ENCODE measurements around the gene COL23A1. TPM values are rescaled to one million over a fixed set of nuclear protein-coding genes. Genes with fewer than 3 reads are reported as not detected.

The COL23A1 gene
- total and polyA plus RNA-seq, 2 experiments from 2014 or later: 1.1 to 5.1 TPM

GRCh38 chr5:178509491-178510057 is 80.6 kb downstream of the COL23A1 start:
- Histone ChIP-seq H2AFZ (no peak overlapping the region), H4K20me1 (ENCODE audit: insufficient read depth, poor library complexity, severe bottlenecking) (no peaks in the 10 kb centered on the region), H3K4me1 (ENCODE audit: insufficient read depth) (no peaks in the 10 kb centered on the region), H3K4me2 (no peak overlapping the region), H3K27ac (no peak overlapping the region), H3K9me2 (replicated peaks; ENCODE audit: insufficient read depth) (no peaks in the 10 kb centered on the region), H3K79me2 (no peaks in the 10 kb centered on the region), H3K9me3 (ENCODE audit: low read depth) (no peaks in the 10 kb centered on the region), H3K27me3 (no peaks in the 10 kb centered on the region), H3K36me3 (replicated peaks; ENCODE audit: insufficient read depth, low read depth) (no peaks in the 10 kb centered on the region), H3K4me3 (no peak overlapping the region)
- DNase-seq (ENCODE audit: low spot score): no peak
- TF ChIP-seq EZH2 (IDR thresholded peaks at IDR 0.05; ENCODE audit: borderline replicate concordance) (no peak), EZH2phosphoT487 (IDR thresholded peaks at IDR 0.05; ENCODE audit: low read depth, severe bottlenecking, unreplicated experiment) (no peak)
- TF ChIP-seq, protein P1, sequence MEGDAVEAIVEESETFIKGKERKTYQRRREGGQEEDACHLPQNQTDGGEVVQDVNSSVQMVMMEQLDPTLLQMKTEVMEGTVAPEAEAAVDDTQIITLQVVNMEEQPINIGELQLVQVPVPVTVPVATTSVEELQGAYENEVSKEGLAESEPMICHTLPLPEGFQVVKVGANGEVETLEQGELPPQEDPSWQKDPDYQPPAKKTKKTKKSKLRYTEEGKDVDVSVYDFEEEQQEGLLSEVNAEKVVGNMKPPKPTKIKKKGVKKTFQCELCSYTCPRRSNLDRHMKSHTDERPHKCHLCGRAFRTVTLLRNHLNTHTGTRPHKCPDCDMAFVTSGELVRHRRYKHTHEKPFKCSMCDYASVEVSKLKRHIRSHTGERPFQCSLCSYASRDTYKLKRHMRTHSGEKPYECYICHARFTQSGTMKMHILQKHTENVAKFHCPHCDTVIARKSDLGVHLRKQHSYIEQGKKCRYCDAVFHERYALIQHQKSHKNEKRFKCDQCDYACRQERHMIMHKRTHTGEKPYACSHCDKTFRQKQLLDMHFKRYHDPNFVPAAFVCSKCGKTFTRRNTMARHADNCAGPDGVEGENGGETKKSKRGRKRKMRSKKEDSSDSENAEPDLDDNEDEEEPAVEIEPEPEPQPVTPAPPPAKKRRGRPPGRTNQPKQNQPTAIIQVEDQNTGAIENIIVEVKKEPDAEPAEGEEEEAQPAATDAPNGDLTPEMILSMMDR (IDR thresholded peaks at IDR 0.05; ENCODE audit: poor library complexity): no peak
- WGBS (ENCODE audit: low lambda C conversion rate, missing lambda C conversion rate): 84% methylated on average over 15 of the region's 15 CpGs

GRCh38 chr5:178507151-178507932 is 82.9 kb downstream of the COL23A1 start:
- Histone ChIP-seq H3K27ac (no peak overlapping the region), H3K36me3 (replicated peaks; ENCODE audit: insufficient read depth, low read depth) (no peaks in the 10 kb centered on the region), H3K4me3 (no peak overlapping the region), H3K4me1 (ENCODE audit: insufficient read depth) (no peaks in the 10 kb centered on the region), H3K79me2 (no peaks in the 10 kb centered on the region), H4K20me1 (ENCODE audit: insufficient read depth, poor library complexity, severe bottlenecking) (no peaks in the 10 kb centered on the region), H3K27me3 (no peaks in the 10 kb centered on the region), H2AFZ (no peak overlapping the region), H3K9me3 (ENCODE audit: low read depth) (no peaks in the 10 kb centered on the region), H3K9me2 (replicated peaks; ENCODE audit: insufficient read depth) (no peaks in the 10 kb centered on the region), H3K4me2 (no peak overlapping the region)
- TF ChIP-seq, protein P1 (IDR thresholded peaks at IDR 0.05; ENCODE audit: poor library complexity): no peak
- TF ChIP-seq EZH2 (IDR thresholded peaks at IDR 0.05; ENCODE audit: borderline replicate concordance) (no peak), EZH2phosphoT487 (IDR thresholded peaks at IDR 0.05; ENCODE audit: low read depth, severe bottlenecking, unreplicated experiment) (no peak)
- DNase-seq (ENCODE audit: low spot score): no peak
- WGBS (ENCODE audit: low lambda C conversion rate, missing lambda C conversion rate): 96% methylated on average over 12 of the region's 12 CpGs

GRCh38 chr5:178505639-178506407 is 84.4 kb downstream of the COL23A1 start:
- no peaks in the 10 kb centered on the region for H3K4me1 ChIP-seq (ENCODE audit: insufficient read depth)
- H3K9me2 ChIP-seq (replicated peaks; ENCODE audit: insufficient read depth): no peaks in the 10 kb centered on the region
- no peaks in the 10 kb centered on the region for H3K79me2 ChIP-seq
- DNase-seq (ENCODE audit: low spot score): no peak
- H3K4me2 ChIP-seq: no peak overlapping the region
- TF ChIP-seq EZH2phosphoT487 (IDR thresholded peaks at IDR 0.05; ENCODE audit: low read depth, severe bottlenecking, unreplicated experiment): no peak
- no peak for TF ChIP-seq EZH2 (IDR thresholded peaks at IDR 0.05; ENCODE audit: borderline replicate concordance)
- TF ChIP-seq, protein P1 (IDR thresholded peaks at IDR 0.05; ENCODE audit: poor library complexity): no peak
- no peak overlapping the region for H3K4me3 ChIP-seq
- no peaks in the 10 kb centered on the region for H3K27me3 ChIP-seq
- no peak overlapping the region for H3K27ac ChIP-seq
- no peak overlapping the region for H2AFZ ChIP-seq
- WGBS (ENCODE audit: low lambda C conversion rate, missing lambda C conversion rate): 76% methylated on average over 13 of the region's 13 CpGs
- no peaks in the 10 kb centered on the region for H3K9me3 ChIP-seq (ENCODE audit: low read depth)
- no peaks in the 10 kb centered on the region for H4K20me1 ChIP-seq (ENCODE audit: insufficient read depth, poor library complexity, severe bottlenecking)
- no peaks in the 10 kb centered on the region for H3K36me3 ChIP-seq (replicated peaks; ENCODE audit: insufficient read depth, low read depth)

Data from hepatocyte (in vitro differentiated cells).